ENCODE data around the gene LUC7L2.

The LUC7L2 gene

GRCh38 chr7:139359366-139360209, at the start of gene LUC7L2:
LUC7L2 (plus strand) TSS chr7:139359894; CDS start chr7:139360262, 368 bp downstream.
- TF ChIP-seq GATA2 (IDR thresholded peaks at IDR 0.05; ENCODE audit: low read depth, low read length) (no peak), GATA3 (IDR thresholded peaks at IDR 0.05; ENCODE audit: low read depth, low read length) (no peak)

GRCh38 chr7:139317939-139318505, 41.7 kb upstream of the LUC7L2 start:
- TF ChIP-seq GATA2 (IDR thresholded peaks at IDR 0.05; ENCODE audit: low read depth, low read length) = peak; percentile 20; the same call in 1 of the 2 replicates
- no peak for TF ChIP-seq GATA3 (IDR thresholded peaks at IDR 0.05; ENCODE audit: low read depth, low read length)

- TF ChIP-seq GATA3 (IDR thresholded peaks at IDR 0.05; ENCODE audit: low read depth, low read length) (no peak), GATA2 (IDR thresholded peaks at IDR 0.05; ENCODE audit: low read depth, low read length) (no peak)
Measured at GRCh38 chr7:139321071-139321745, 38.5 kb upstream of the LUC7L2 start.

- TF ChIP-seq GATA2 (IDR thresholded peaks at IDR 0.05; ENCODE audit: low read depth, low read length) = no peak
- no peak for TF ChIP-seq GATA3 (IDR thresholded peaks at IDR 0.05; ENCODE audit: low read depth, low read length)
Measured at GRCh38 chr7:139328375-139328774, 31.3 kb upstream of the LUC7L2 start.

- TF ChIP-seq GATA2 (IDR thresholded peaks at IDR 0.05; ENCODE audit: low read depth, low read length) (no peak), GATA3 (IDR thresholded peaks at IDR 0.05; ENCODE audit: low read depth, low read length) (no peak)
Measured at GRCh38 chr7:139329119-139329518, 30.6 kb upstream of the LUC7L2 start.

GRCh38 chr7:139330333-139331030, 29.2 kb upstream of the LUC7L2 start:
- TF ChIP-seq GATA3 (IDR thresholded peaks at IDR 0.05; ENCODE audit: low read depth, low read length) (no peak), GATA2 (IDR thresholded peaks at IDR 0.05; ENCODE audit: low read depth, low read length) (no peak)

GRCh38 chr7:139332697-139333359, 26.9 kb upstream of the LUC7L2 start:
- TF ChIP-seq GATA3 (IDR thresholded peaks at IDR 0.05; ENCODE audit: low read depth, low read length) = no peak
- no peak for TF ChIP-seq GATA2 (IDR thresholded peaks at IDR 0.05; ENCODE audit: low read depth, low read length)

GRCh38 chr7:139334399-139335150, 25.1 kb upstream of the LUC7L2 start:
- TF ChIP-seq GATA3 (IDR thresholded peaks at IDR 0.05; ENCODE audit: low read depth, low read length) = no peak
- no peak for TF ChIP-seq GATA2 (IDR thresholded peaks at IDR 0.05; ENCODE audit: low read depth, low read length)

GRCh38 chr7:139339025-139339424, 20.7 kb upstream of the LUC7L2 start:
- no peak for TF ChIP-seq GATA2 (IDR thresholded peaks at IDR 0.05; ENCODE audit: low read depth, low read length)
- TF ChIP-seq GATA3 (IDR thresholded peaks at IDR 0.05; ENCODE audit: low read depth, low read length) = no peak

- TF ChIP-seq GATA2 (IDR thresholded peaks at IDR 0.05; ENCODE audit: low read depth, low read length) = no peak
- no peak for TF ChIP-seq GATA3 (IDR thresholded peaks at IDR 0.05; ENCODE audit: low read depth, low read length)
Measured at GRCh38 chr7:139339698-139340036, 20.0 kb upstream of the LUC7L2 start.

GRCh38 chr7:139340037-139340807, 19.5 kb upstream of the LUC7L2 start:
- no peak for TF ChIP-seq GATA3 (IDR thresholded peaks at IDR 0.05; ENCODE audit: low read depth, low read length)
- TF ChIP-seq GATA2 (IDR thresholded peaks at IDR 0.05; ENCODE audit: low read depth, low read length) = 0 out of 2 replicates have a peak, but pooled peaks have one; percentile 18

- TF ChIP-seq GATA3 (IDR thresholded peaks at IDR 0.05; ENCODE audit: low read depth, low read length) (no peak), GATA2 (IDR thresholded peaks at IDR 0.05; ENCODE audit: low read depth, low read length) (no peak)
Measured at GRCh38 chr7:139340808-139341057, 19.0 kb upstream of the LUC7L2 start.
